A549 (cell line): ENCODE data around the gene CACNA1E. TPM values are rescaled to one million over a fixed set of nuclear protein-coding genes. Genes with fewer than 3 reads are reported as not detected.

ENCODE experiments used
- ATAC-seq, 2 experiments: fragments of 200-7000 bp in 1 of 2; fragments of >200 bp in 1 of 2; cut with Nextera tagmentation in 1 of 2; cut with Tn5 transposase in 1 of 2; 3 replicates each; pipeline versions ENCODE4 v1.8.0 to v1.9.1; 2018 to 2020; ENCODE audit warnings: mild to moderate bottlenecking in 1 of 2, moderate library complexity in 1 of 2
- CTCF ChIA-PET: fragments of 300-600 bp; sonication (Branson Sonifier 250); formaldehyde crosslinking; extraction: SDS; loops from one replicate; lab custom pipeline; 2021; ENCODE audit warnings: antibody characterized with exemption, inconsistent platforms; lab: Yijun Ruan, JAX
- POLR2A ChIA-PET: fragments of 350-600 bp; formaldehyde crosslinking; extraction: SDS; loops from one replicate; lab custom pipeline; 2021; ENCODE audit warnings: antibody characterized with exemption, inconsistent platforms; lab: Yijun Ruan, JAX
- DNase-seq, 2 experiments: peaks; one replicate each; pipeline versions ENCODE4 v3.0.0 to v3.0.0-alpha.2; 2011 to 2016; ENCODE audit warnings: low read depth in 1 of 2, low spot score in 1 of 2
- FAIRE-seq: peaks from 2 replicates; lab custom pipeline; 2011; peaks lifted over from hg19 to GRCh38; lab: Jason Lieb, UNC
- H3K27ac ChIP-seq, 2 experiments: fragments of >200 bp; sonication (Bioruptor Twin); formaldehyde crosslinking; 3 replicates each; pipeline ENCODE4 v1.5.1; 2016 to 2017
- H3K4me1 ChIP-seq: fragments of >200 bp; sonication (Bioruptor Twin); formaldehyde crosslinking; 3 replicates; pipeline ENCODE4 v1.6.1; 2016
- H3K4me2 ChIP-seq: fragments of >200 bp; sonication (Bioruptor Twin); formaldehyde crosslinking; 3 replicates; pipeline ENCODE4 v1.6.1; 2016
- H3K4me3 ChIP-seq: fragments of >200 bp; sonication (Bioruptor Twin); formaldehyde crosslinking; 3 replicates; pipeline ENCODE4 v1.5.1; 2016
- H3K9me3 ChIP-seq: fragments of >200 bp; sonication (Bioruptor Twin); formaldehyde crosslinking; 3 replicates; pipeline ENCODE4 v1.6.1; 2016
- CBX2 ChIP-seq: fragments of 200-600 bp; sonication (generic); IDR thresholded peaks from 2 replicates; pipeline ENCODE4 v1.6.1; 2016; ENCODE audit warnings: low read depth, mild to moderate bottlenecking, borderline replicate concordance
- CHD2 ChIP-seq: fragments of 150-350 bp; IDR thresholded peaks from 2 replicates; pipeline ENCODE4 v1.6.1; 2014; ENCODE audit warnings: low read length; ENCODE audit not compliant: partially characterized antibody
- E2F6 ChIP-seq: IDR thresholded peaks from 2 replicates; pipeline ENCODE4 v1.6.1; 2012; ENCODE audit warnings: low read depth, borderline replicate concordance
- EHF ChIP-seq: fragments of 250-450 bp; sonication (Bioruptor Pico); IDR thresholded peaks from 2 replicates; pipeline ENCODE4 v1.5.0; 2020; ENCODE audit warnings: mild to moderate bottlenecking
- ELK1 ChIP-seq: fragments of 150-350 bp; IDR thresholded peaks from 2 replicates; pipeline ENCODE4 v1.6.1; 2014; ENCODE audit warnings: low read depth, mild to moderate bottlenecking, low read length
- ESRRA ChIP-seq: fragments of 150-350 bp; IDR thresholded peaks from 2 replicates; pipeline ENCODE4 v1.6.1; 2014; ENCODE audit warnings: mild to moderate bottlenecking, low read length, borderline replicate concordance
- HDAC2 ChIP-seq: fragments of 200-600 bp; sonication (generic); IDR thresholded peaks from 2 replicates; pipeline ENCODE4 v1.6.1; 2016
- HEYL ChIP-seq: fragments of 250-450 bp; sonication (Bioruptor Pico); IDR thresholded peaks from 2 replicates; pipeline ENCODE4 v1.8.0; 2021; ENCODE audit warnings: mild to moderate bottlenecking, moderate library complexity
- HOXA7 ChIP-seq: fragments of 250-450 bp; sonication (Bioruptor Pico); IDR thresholded peaks from 2 replicates; pipeline ENCODE4 v1.5.0; 2020; ENCODE audit warnings: mild to moderate bottlenecking, moderate library complexity
- KDM5A ChIP-seq: fragments of 200-600 bp; sonication (generic); IDR thresholded peaks from 2 replicates; pipeline ENCODE4 v1.6.1; 2016; ENCODE audit warnings: antibody characterized with exemption, mild to moderate bottlenecking
- MAZ ChIP-seq: fragments of 150-350 bp; IDR thresholded peaks from 2 replicates; pipeline ENCODE4 v1.6.1; 2014; ENCODE audit warnings: antibody characterized with exemption, low read depth, low read length, borderline replicate concordance
- NFE2L2 ChIP-seq: fragments of 150-350 bp; conservative IDR thresholded peaks from 2 replicates; pipeline ENCODE4 v1.6.1; 2014; ENCODE audit warnings: low read length
- NR3C1 ChIP-seq: fragments of >200 bp; sonication (Bioruptor Twin); formaldehyde crosslinking; IDR thresholded peaks from 3 replicates; pipeline ENCODE4 v1.6.1; 2017
- PHF8 ChIP-seq: fragments of 200-600 bp; sonication (generic); IDR thresholded peaks from 2 replicates; pipeline ENCODE4 v1.6.1; 2016; ENCODE audit warnings: low read depth, mild to moderate bottlenecking, antibody characterized with exemption, moderate library complexity, borderline replicate concordance
- POLR2A ChIP-seq: IDR thresholded peaks from 2 replicates; pipeline ENCODE4 v1.6.1; 2012; ENCODE audit warnings: mild to moderate bottlenecking, low read length
- RAD21 ChIP-seq, 2 experiments: fragments of >200 bp in 1 of 2; sonication (Bioruptor Twin) in 1 of 2; formaldehyde crosslinking in 1 of 2; IDR thresholded peaks in 1 of 2; conservative IDR thresholded peaks in 1 of 2; 2 replicates in 1 of 2; 3 replicates in 1 of 2; pipeline ENCODE4 v1.6.1; 2012 to 2018; ENCODE audit warnings: inconsistent platforms in 1 of 2
- RFX5 ChIP-seq: fragments of 450-650 bp; IDR thresholded peaks from 2 replicates; pipeline ENCODE4 v1.7.1; 2014; ENCODE audit warnings: antibody characterized with exemption, mild to moderate bottlenecking, moderate library complexity
- SMC3 ChIP-seq: fragments of >200 bp; sonication (Bioruptor Twin); formaldehyde crosslinking; IDR thresholded peaks from 3 replicates; pipeline ENCODE4 v1.6.1; 2018; ENCODE audit warnings: inconsistent platforms
- SREBF2 ChIP-seq: fragments of 450-650 bp; IDR thresholded peaks from 2 replicates; pipeline ENCODE4 v1.6.1; 2014; ENCODE audit warnings: mild to moderate bottlenecking, moderate library complexity
- TFCP2L1 ChIP-seq: fragments of 250-450 bp; sonication (Bioruptor Pico); IDR thresholded peaks from 2 replicates; pipeline ENCODE4 v1.5.0; 2021; ENCODE audit warnings: mild to moderate bottlenecking
- ZC3H11A ChIP-seq: fragments of 450-650 bp; IDR thresholded peaks from 2 replicates; pipeline ENCODE4 v1.6.1; 2014; ENCODE audit warnings: antibody characterized with exemption, mild to moderate bottlenecking
- ZFP36 ChIP-seq: fragments of 450-650 bp; IDR thresholded peaks from 2 replicates; pipeline ENCODE4 v1.6.1; 2014; ENCODE audit warnings: borderline replicate concordance; ENCODE audit not compliant: partially characterized antibody
- ZSCAN20 ChIP-seq: fragments of 250-450 bp; sonication (Bioruptor Pico); IDR thresholded peaks from 2 replicates; pipeline ENCODE4 v1.8.0; 2022; ENCODE audit warnings: mild to moderate bottlenecking, moderate library complexity
- WGBS: methylation state at CpG from one replicate; pipeline ENCODE4 v1.1.6; 2017; ENCODE audit errors: missing lambda C conversion rate; 5-methylcytosine and 5-hydroxymethylcytosine counted together
- polyA plus RNA-seq, 4 experiments: library from polyadenylated mRNA; depleted of rRNA in 3 of 4; stranded (reverse); fragments of >200 nt; fragmentation: RNase III in 1 of 4; extraction: RNeasy Plus Mini Kit Qiagen cat#74134 plus additional on column Dnase treatment in 1 of 4; gene quantifications; 2 replicates in 3 of 4; 3 replicates in 1 of 4; pipeline ENCODE4 v1.2.3, GENCODE V29; 2011 to 2017
- TF ChIP-seq, protein P1 (sequence below): fragments of 250-450 bp; sonication (Bioruptor Pico); IDR thresholded peaks from 2 replicates; pipeline ENCODE4 v1.5.0; 2020; ENCODE audit warnings: low read depth, mild to moderate bottlenecking, moderate library complexity
- TF ChIP-seq, protein P2 (sequence below): fragments of >200 bp; sonication (Bioruptor Twin); formaldehyde crosslinking; IDR thresholded peaks from 2 replicates; pipeline ENCODE4 v1.6.1; 2016
- TF ChIP-seq, protein P3 (sequence below): fragments of 200-600 bp; sonication (generic); IDR thresholded peaks from 2 replicates; pipeline ENCODE4 v1.6.1; 2016; ENCODE audit warnings: antibody characterized with exemption, mild to moderate bottlenecking, moderate library complexity

Gene CACNA1E
- polyA plus RNA-seq, 2 of the 4 experiments (the other 2 are of a cell fraction): 0.01 TPM; not detected in 1

DNA sequence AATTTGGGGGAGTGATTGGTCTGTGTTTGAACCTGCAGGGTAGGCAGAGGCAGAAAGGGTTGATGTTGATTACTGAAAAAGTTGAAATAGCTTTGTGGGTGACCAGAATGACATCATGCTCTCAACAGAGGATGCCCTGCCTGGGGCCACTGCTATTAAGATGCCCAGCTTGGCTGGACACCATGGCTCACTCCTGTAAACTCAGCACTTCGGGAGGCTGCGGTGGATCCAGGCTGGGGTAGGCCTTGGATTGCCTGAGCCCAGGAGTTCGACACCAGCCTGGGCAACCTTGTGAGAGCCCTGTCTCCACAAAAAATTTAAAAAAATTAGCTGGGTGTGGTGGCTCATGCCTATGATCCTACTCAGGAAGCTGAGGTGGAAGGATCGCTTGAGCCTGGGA is 42.8 kb upstream of the CACNA1E start:
- Histone ChIP-seq H3K9me3 (no peaks in the 10 kb centered on the region), H3K4me2 (no peak overlapping the region), H3K4me1 (peaks cover 6% of the 10 kb centered on the region; the same call in 1 of the 3 replicates), H3K4me3 (no peak overlapping the region), H3K27ac (no peak overlapping the region)
- ATAC-seq: no peak
- POLR2A ChIA-PET: no interaction called here
- 75% methylated on average over 4 of the region's 4 CpGs for WGBS
- no peak for FAIRE-seq
- DNase-seq: no peak
- CTCF ChIA-PET: interaction anchor here (0.5 to 2.0 kb wide), 3 partner anchors 11 to 26 kb away, joined by 3 to 5 read pairs (median 3); no protein-coding TSS in a partner anchor
- TF ChIP-seq ZFP36: no peak
- no peak for TF ChIP-seq CHD2
- no peak for TF ChIP-seq NR3C1
- TF ChIP-seq CBX2: no peak
- TF ChIP-seq, protein P1, sequence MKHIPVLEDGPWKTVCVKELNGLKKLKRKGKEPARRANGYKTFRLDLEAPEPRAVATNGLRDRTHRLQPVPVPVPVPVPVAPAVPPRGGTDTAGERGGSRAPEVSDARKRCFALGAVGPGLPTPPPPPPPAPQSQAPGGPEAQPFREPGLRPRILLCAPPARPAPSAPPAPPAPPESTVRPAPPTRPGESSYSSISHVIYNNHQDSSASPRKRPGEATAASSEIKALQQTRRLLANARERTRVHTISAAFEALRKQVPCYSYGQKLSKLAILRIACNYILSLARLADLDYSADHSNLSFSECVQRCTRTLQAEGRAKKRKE (CRISPR knock-in tag): no peak
- no peak for TF ChIP-seq MAZ
- no peak for TF ChIP-seq NFE2L2
- TF ChIP-seq HEYL (CRISPR knock-in tag): no peak
- TF ChIP-seq EHF (CRISPR knock-in tag): no peak
- TF ChIP-seq SMC3: no peak
- TF ChIP-seq HOXA7: no peak

DNA sequence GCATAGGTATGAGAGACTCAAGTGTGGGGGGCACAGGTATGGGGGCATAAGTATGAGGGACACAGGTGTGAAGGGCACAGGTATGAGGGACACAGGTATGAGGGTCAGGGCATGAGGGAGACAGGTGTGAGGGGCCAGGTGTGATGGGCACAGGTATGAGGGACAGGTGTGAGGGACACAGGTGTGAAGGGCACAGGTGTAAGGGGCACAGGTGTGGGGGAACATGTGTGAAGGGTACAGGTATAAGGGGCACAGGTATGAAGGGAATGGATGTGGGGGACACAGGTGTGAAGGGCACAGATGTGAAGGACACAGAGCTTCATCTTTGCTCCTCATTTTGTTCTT is 41.2 kb upstream of the CACNA1E start:
- no peak for FAIRE-seq
- Histone ChIP-seq H3K4me3 (no peak overlapping the region), H3K27ac (no peak overlapping the region), H3K9me3 (no peaks in the 10 kb centered on the region), H3K4me1 (no peaks in the 10 kb centered on the region), H3K4me2 (no peak overlapping the region)
- ChIA-PET POLR2A (no interaction called here), CTCF (interaction anchor here (1.0 kb wide), 2 partner anchors 19 to 253 kb away, joined by 4 read pairs; no protein-coding TSS in a partner anchor)
- DNase-seq: no peak
- no peak for ATAC-seq
- TF ChIP-seq NR3C1: no peak
- no peak for TF ChIP-seq RFX5
- no peak for TF ChIP-seq RAD21 (conservative IDR thresholded peaks at IDR 0.05 in 1 of 2, IDR thresholded peaks at IDR 0.05 in 1 of 2)
- TF ChIP-seq SREBF2: no peak
- TF ChIP-seq CHD2: no peak
- no peak for TF ChIP-seq E2F6
- no peak for TF ChIP-seq ELK1
- TF ChIP-seq HDAC2: no peak
- no peak for TF ChIP-seq PHF8
- no peak for TF ChIP-seq ESRRA
- TF ChIP-seq, protein P2, sequence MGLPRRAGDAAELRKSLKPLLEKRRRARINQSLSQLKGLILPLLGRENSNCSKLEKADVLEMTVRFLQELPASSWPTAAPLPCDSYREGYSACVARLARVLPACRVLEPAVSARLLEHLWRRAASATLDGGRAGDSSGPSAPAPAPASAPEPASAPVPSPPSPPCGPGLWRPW: no peak
- no peak for TF ChIP-seq EHF (CRISPR knock-in tag)
- TF ChIP-seq POLR2A: no peak

GRCh38 chr1:181443231-181443853 is 40.0 kb upstream of the CACNA1E start:
- FAIRE-seq (no peak), DNase-seq (no peak), ATAC-seq (no peak)
- no peaks in the 10 kb centered on the region for H3K9me3 ChIP-seq
- ChIA-PET CTCF (interaction anchor here (1.0 kb wide), 1 partner anchor 20 kb away, joined by 4 read pairs; no protein-coding TSS in a partner anchor), POLR2A (no interaction called here)
- TF ChIP-seq ELK1: no peak
- TF ChIP-seq ZC3H11A: no peak
- TF ChIP-seq ZSCAN20 (CRISPR knock-in tag): no peak
- TF ChIP-seq KDM5A: no peak
- no peak for TF ChIP-seq TFCP2L1
- TF ChIP-seq, protein P3, sequence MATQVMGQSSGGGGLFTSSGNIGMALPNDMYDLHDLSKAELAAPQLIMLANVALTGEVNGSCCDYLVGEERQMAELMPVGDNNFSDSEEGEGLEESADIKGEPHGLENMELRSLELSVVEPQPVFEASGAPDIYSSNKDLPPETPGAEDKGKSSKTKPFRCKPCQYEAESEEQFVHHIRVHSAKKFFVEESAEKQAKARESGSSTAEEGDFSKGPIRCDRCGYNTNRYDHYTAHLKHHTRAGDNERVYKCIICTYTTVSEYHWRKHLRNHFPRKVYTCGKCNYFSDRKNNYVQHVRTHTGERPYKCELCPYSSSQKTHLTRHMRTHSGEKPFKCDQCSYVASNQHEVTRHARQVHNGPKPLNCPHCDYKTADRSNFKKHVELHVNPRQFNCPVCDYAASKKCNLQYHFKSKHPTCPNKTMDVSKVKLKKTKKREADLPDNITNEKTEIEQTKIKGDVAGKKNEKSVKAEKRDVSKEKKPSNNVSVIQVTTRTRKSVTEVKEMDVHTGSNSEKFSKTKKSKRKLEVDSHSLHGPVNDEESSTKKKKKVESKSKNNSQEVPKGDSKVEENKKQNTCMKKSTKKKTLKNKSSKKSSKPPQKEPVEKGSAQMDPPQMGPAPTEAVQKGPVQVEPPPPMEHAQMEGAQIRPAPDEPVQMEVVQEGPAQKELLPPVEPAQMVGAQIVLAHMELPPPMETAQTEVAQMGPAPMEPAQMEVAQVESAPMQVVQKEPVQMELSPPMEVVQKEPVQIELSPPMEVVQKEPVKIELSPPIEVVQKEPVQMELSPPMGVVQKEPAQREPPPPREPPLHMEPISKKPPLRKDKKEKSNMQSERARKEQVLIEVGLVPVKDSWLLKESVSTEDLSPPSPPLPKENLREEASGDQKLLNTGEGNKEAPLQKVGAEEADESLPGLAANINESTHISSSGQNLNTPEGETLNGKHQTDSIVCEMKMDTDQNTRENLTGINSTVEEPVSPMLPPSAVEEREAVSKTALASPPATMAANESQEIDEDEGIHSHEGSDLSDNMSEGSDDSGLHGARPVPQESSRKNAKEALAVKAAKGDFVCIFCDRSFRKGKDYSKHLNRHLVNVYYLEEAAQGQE: no peak
- TF ChIP-seq CBX2: no peak
- 34% methylated on average over 3 of the region's 3 CpGs for WGBS
- H3K4me2 ChIP-seq: no peak overlapping the region
- H3K4me3 ChIP-seq: no peak overlapping the region
- H3K4me1 ChIP-seq: no peaks in the 10 kb centered on the region
- H3K27ac ChIP-seq: no peak overlapping the region
